ENCODE measurements around the gene PRR5L.
"Not testable (repeated sequence)": the region's sequence is repeated elsewhere in the genome, so short reads cannot be mapped to it uniquely, and the experiment has no call there.

PRR5L gene

GRCh38 chr11:36500315-36500721 is 204.2 kb downstream of the PRR5L start:
- no peaks in the 10 kb centered on the region for H3K27me3 ChIP-seq (ENCODE audit: control insufficient read depth, insufficient read depth, low read length)
- no peaks in the 10 kb centered on the region for H3K36me3 ChIP-seq (ENCODE audit: control insufficient read depth, insufficient read depth, low read length)
- no peaks in the 10 kb centered on the region for H3K9me3 ChIP-seq (ENCODE audit: control insufficient read depth, low read length)
- no peak overlapping the region for H3K4me3 ChIP-seq (ENCODE audit: low read length)
- peak overlapping the region; percentile 40 for H3K9ac ChIP-seq (ENCODE audit: low read length)
- H3K4me1 ChIP-seq (ENCODE audit: control insufficient read depth, insufficient read depth, low read length) = peaks cover 5% of the 10 kb centered on the region

DNA sequence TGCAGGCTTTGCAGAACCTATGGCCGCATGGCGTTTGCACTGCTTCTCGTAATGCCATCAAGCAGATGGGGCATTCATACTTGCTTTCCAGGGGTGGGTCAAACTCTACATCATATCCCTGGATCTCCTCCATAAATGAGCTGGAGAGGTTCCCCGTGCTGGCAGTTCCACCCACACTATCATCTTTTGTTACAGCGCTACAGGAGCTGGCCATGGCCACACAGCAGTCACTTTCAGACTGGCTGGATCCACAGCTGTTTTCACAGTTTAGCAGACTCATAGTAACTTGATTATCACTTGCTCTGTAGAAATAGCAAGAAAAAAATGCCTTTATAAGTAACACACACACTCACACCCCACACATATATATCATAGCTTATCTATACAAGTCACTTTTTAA is 205.1 kb downstream of the PRR5L start:
- peaks cover 5% of the 10 kb centered on the region for H3K4me1 ChIP-seq (ENCODE audit: control insufficient read depth, insufficient read depth, low read length)
- H3K36me3 ChIP-seq (ENCODE audit: control insufficient read depth, insufficient read depth, low read length) = no peaks in the 10 kb centered on the region
- H3K27me3 ChIP-seq (ENCODE audit: control insufficient read depth, insufficient read depth, low read length) = no peaks in the 10 kb centered on the region
- H3K9ac ChIP-seq (ENCODE audit: low read length) = no peak overlapping the region
- no peaks in the 10 kb centered on the region for H3K9me3 ChIP-seq (ENCODE audit: control insufficient read depth, low read length)
- H3K4me3 ChIP-seq (ENCODE audit: low read length) = no peak overlapping the region

GRCh38 chr11:36507824-36508489 is 211.9 kb downstream of the PRR5L start:
- no peak overlapping the region for H3K4me3 ChIP-seq (ENCODE audit: low read length)

DNA sequence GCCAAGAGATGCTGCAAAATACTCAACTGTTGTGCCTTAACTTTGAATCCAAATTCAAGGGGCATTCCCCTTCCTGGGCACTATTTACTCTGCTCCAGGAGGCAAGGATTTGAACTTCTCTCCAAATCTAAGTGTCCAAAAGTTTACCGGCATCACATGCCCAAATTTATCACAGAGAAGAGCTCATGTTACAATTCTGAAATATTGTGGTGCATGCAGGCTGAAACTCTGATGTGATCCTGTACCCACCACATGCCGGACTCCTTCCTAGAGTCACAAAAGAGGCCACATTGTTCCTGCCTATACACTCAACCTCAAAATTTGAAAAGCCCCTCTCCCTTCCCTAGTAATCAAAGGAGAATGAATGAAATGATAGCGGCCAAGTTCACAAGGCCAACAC is 212.7 kb downstream of the PRR5L start:
- Histone ChIP-seq H3K4me1 (ENCODE audit: control insufficient read depth, insufficient read depth, low read length) (no peaks in the 10 kb centered on the region), H3K9ac (ENCODE audit: low read length) (peak overlapping the region; percentile 93)

More at GRCh38 chr11:36507824-36508489, 211.9 kb downstream of the PRR5L start:
- Histone ChIP-seq H3K9ac (ENCODE audit: low read length) (peak overlapping the region; percentile 93), H3K36me3 (ENCODE audit: control insufficient read depth, insufficient read depth, low read length) (no peaks in the 10 kb centered on the region), H3K9me3 (ENCODE audit: control insufficient read depth, low read length) (no peaks in the 10 kb centered on the region), H3K4me1 (ENCODE audit: control insufficient read depth, insufficient read depth, low read length) (no peaks in the 10 kb centered on the region), H3K27me3 (ENCODE audit: control insufficient read depth, insufficient read depth, low read length) (no peaks in the 10 kb centered on the region)

DNA sequence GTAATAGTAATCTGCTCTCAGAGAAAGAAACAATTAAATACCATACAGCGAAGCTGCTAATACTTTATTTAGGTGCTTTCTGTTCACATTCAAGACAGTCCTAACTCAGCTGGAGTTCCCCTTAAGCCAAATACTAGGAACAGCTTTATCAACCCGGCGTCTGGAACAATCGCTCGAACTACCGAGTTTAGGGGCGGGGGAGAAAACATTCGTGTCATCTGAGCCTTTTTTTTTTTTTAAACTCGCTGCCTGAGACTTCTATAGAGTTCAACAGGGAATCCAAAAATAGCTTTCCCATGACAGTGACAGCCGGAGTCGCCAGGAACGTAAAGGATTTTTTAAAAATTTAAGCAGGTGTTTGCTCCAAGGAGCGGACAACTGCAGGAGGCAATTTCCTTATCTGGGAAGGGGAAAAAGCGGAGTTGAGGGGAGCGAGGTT is 213.1 kb downstream of the PRR5L start:
- peak overlapping the region; percentile 90 for H3K4me3 ChIP-seq (ENCODE audit: low read length)
- H3K9me3 ChIP-seq (ENCODE audit: control insufficient read depth, low read length) = no peaks in the 10 kb centered on the region
- peak overlapping the region; percentile 93 for H3K9ac ChIP-seq (ENCODE audit: low read length)
- no peaks in the 10 kb centered on the region for H3K27me3 ChIP-seq (ENCODE audit: control insufficient read depth, insufficient read depth, low read length)
- no peaks in the 10 kb centered on the region for H3K4me1 ChIP-seq (ENCODE audit: control insufficient read depth, insufficient read depth, low read length)
- H3K36me3 ChIP-seq (ENCODE audit: control insufficient read depth, insufficient read depth, low read length) = no peaks in the 10 kb centered on the region

More for the DNA sequence above, 212.7 kb downstream of the PRR5L start:
- Histone ChIP-seq H3K9me3 (ENCODE audit: control insufficient read depth, low read length) (no peaks in the 10 kb centered on the region), H3K27me3 (ENCODE audit: control insufficient read depth, insufficient read depth, low read length) (no peaks in the 10 kb centered on the region), H3K4me3 (ENCODE audit: low read length) (peak overlapping the region; percentile 90), H3K36me3 (ENCODE audit: control insufficient read depth, insufficient read depth, low read length) (no peaks in the 10 kb centered on the region)

DNA sequence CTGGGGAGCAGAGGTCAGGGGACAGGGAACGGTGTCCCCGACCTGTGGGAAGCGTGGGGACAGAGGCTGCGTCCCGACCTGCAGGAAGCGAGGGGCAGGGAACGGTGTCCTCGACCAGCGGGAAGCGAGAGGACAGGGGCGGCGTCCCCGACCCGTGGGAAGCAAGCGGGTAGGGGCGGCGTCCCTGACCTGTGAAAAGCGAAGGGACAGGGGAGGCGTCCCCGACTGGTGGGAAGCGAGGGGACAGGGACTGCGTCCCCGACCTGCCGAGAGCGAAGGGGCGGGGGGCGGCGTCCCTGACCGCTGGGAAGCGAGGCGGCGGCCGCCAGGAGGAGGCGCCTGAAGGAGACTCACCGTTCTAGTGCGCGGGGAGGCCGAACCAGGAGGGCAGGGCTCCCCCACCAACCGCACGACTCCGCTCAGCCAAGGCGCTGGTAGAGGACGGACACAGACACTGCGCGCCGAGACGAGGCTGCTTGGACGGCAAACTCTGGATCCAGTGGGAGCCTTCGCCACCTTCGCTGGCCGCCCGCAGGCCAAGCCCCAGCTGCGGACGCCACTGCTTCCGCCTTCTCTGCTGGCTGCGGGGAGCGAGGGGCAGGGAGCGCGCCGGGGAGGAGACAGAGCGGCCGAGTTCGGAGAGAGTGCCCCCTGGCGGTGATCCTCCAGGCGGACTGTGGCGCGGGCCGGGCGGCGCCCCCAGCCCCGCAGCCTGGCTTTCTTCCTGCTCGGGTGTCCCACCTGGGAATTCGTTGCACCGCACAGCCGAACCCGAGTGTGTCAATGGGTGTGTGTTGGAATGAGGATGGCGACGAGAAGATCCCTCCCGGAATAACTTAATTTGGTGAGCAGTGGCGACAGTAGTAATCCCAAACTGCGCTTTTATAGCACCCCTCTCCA is 213.9 kb downstream of the PRR5L start, which contains the start of gene TRAF6:
TSS of gene TRAF6 (minus strand) at position 579 of the 900 bp plus-strand sequence. CDS start 8,757 bp downstream, outside the sequence.
- H3K4me1 ChIP-seq (ENCODE audit: control insufficient read depth, insufficient read depth, low read length) = no peaks in the 10 kb centered on the region
- H3K36me3 ChIP-seq (ENCODE audit: control insufficient read depth, insufficient read depth, low read length) = no peaks in the 10 kb centered on the region
- H3K9me3 ChIP-seq (ENCODE audit: control insufficient read depth, low read length) = no peaks in the 10 kb centered on the region
- H3K4me3 ChIP-seq (ENCODE audit: low read length) = peak within 1 kb of the TSS; percentile 90
- no peaks in the 10 kb centered on the region for H3K27me3 ChIP-seq (ENCODE audit: control insufficient read depth, insufficient read depth, low read length)
- peak within 1 kb of the TSS; percentile 93 for H3K9ac ChIP-seq (ENCODE audit: low read length)

DNA sequence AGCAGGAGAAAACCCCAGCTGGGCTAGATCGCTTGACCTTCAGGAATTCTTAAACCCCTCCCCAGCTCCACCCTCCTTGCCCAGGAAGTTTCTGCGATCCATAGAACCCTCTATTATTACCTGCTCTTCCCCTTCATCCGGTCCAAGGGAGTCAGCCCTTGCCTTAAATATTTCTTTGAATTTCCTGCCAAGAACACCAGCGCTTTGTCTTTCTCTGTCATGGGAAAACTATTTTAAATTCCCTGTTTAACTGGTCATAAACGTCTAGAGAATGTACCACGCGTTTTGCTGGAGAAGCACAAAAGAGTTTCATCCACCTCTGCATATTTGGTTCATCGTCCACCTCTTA is 214.5 kb downstream of the PRR5L start:
- Histone ChIP-seq H3K4me3 (ENCODE audit: low read length) (peak overlapping the region; percentile 90), H3K9me3 (ENCODE audit: control insufficient read depth, low read length) (no peaks in the 10 kb centered on the region), H3K4me1 (ENCODE audit: control insufficient read depth, insufficient read depth, low read length) (no peaks in the 10 kb centered on the region), H3K9ac (ENCODE audit: low read length) (peak overlapping the region; percentile 93), H3K36me3 (ENCODE audit: control insufficient read depth, insufficient read depth, low read length) (no peaks in the 10 kb centered on the region), H3K27me3 (ENCODE audit: control insufficient read depth, insufficient read depth, low read length) (no peaks in the 10 kb centered on the region)

DNA sequence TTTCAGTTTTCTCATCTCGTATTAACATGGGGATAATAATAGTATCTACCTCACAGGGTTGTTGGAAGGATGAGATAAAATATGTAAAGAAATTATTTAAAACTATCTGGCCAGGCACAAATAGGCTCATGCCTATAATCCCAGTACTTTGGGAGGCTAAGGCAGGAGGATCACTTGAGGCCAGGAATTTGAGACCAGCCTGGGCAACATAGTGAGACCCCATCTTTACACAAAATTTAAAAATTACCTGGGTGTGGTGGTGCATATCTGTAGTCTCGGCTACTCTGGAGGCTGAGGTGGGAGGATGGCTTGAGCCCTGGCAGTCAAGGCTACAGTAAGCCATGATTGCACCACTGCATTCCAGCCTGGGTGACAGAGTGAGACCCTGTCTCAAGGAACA is 215.0 kb downstream of the PRR5L start:
- not testable (repeated sequence) for H3K9ac ChIP-seq (ENCODE audit: low read length); H3K4me1 ChIP-seq (ENCODE audit: control insufficient read depth, insufficient read depth, low read length); H3K27me3 ChIP-seq (ENCODE audit: control insufficient read depth, insufficient read depth, low read length); H3K9me3 ChIP-seq (ENCODE audit: control insufficient read depth, low read length); H3K36me3 ChIP-seq (ENCODE audit: control insufficient read depth, insufficient read depth, low read length)
- H3K4me3 ChIP-seq (ENCODE audit: low read length) = peak overlapping the region; percentile 90

DNA sequence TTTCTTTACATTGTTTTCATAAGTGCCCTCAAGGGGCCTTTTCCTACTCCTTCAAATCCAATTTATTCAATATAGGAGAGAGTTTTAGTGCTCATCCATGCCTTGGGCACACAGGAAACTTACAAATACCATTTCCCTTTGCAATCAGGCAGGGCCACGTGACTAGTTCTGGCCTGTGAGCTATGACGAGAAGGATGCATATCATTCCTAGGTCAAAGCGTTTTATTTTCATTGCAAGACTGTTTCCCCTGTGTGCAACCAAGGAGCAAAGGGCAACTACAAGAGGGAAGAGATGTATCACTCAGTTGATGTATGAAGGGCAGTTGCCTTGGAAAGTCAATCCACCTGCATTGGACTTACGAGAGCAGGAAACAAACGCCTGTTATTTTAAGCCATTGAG is 215.9 kb downstream of the PRR5L start:
- H3K9ac ChIP-seq (ENCODE audit: low read length) = no peak overlapping the region
- no peaks in the 10 kb centered on the region for H3K36me3 ChIP-seq (ENCODE audit: control insufficient read depth, insufficient read depth, low read length)
- no peaks in the 10 kb centered on the region for H3K9me3 ChIP-seq (ENCODE audit: control insufficient read depth, low read length)
- no peak overlapping the region for H3K4me3 ChIP-seq (ENCODE audit: low read length)
- H3K27me3 ChIP-seq (ENCODE audit: control insufficient read depth, insufficient read depth, low read length) = no peaks in the 10 kb centered on the region
- no peaks in the 10 kb centered on the region for H3K4me1 ChIP-seq (ENCODE audit: control insufficient read depth, insufficient read depth, low read length)

- no peaks in the 10 kb centered on the region for H3K4me1 ChIP-seq (ENCODE audit: control insufficient read depth, insufficient read depth, low read length)
- H3K9ac ChIP-seq (ENCODE audit: low read length) = no peak overlapping the region
- H3K4me3 ChIP-seq (ENCODE audit: low read length) = no peak overlapping the region
- H3K36me3 ChIP-seq (ENCODE audit: control insufficient read depth, insufficient read depth, low read length) = no peaks in the 10 kb centered on the region
- H3K9me3 ChIP-seq (ENCODE audit: control insufficient read depth, low read length) = no peaks in the 10 kb centered on the region
- H3K27me3 ChIP-seq (ENCODE audit: control insufficient read depth, insufficient read depth, low read length) = no peaks in the 10 kb centered on the region
Observed at GRCh38 chr11:36513965-36514364, 217.9 kb downstream of the PRR5L start.

Measured in mucosa of stomach (tissue), 1 donor.